ENCODE data around the gene COG5. TPM values are rescaled to one million over a fixed set of nuclear protein-coding genes. Genes with fewer than 3 reads are reported as not detected.

COG5 gene
- total and polyA plus RNA-seq, 9 of the 15 experiments (the other 6 are each of a cell fraction or from before 2014, with no cell fraction given), result 15.3 to 75.1 (median 56.4) TPM

- TF ChIP-seq ZNF316 (IDR thresholded peaks at IDR 0.05) (no peak), SAP30 (IDR thresholded peaks at IDR 0.05; ENCODE audit: borderline replicate concordance, insufficient read depth, low read depth, low read length, poor library complexity, severe bottlenecking) (no peak), ZNF75A (CRISPR knock-in tag; IDR thresholded peaks at IDR 0.05) (no peak), C11orf30 (IDR thresholded peaks at IDR 0.05; ENCODE audit: low read depth) (no peak), ILK (tag; IDR thresholded peaks at IDR 0.05; ENCODE audit: borderline replicate concordance, low read depth) (no peak), RAD51 (IDR thresholded peaks at IDR 0.05; ENCODE audit: borderline replicate concordance, low read depth) (no peak), NFRKB (IDR thresholded peaks at IDR 0.05; ENCODE audit: low read depth) (no peak), ZEB2 (IDR thresholded peaks at IDR 0.05) (no peak), NFIX (CRISPR knock-in tag; IDR thresholded peaks at IDR 0.05; ENCODE audit: low read depth) (no peak), HNRNPLL (IDR thresholded peaks at IDR 0.05; ENCODE audit: low read depth, low read length, poor library complexity, severe bottlenecking) (no peak), CBX2 (IDR thresholded peaks at IDR 0.05; ENCODE audit: insufficient read depth, low read length, poor library complexity, severe bottlenecking) (no peak), XRCC4 (IDR thresholded peaks at IDR 0.05; ENCODE audit: extremely low read depth, insufficient read depth, insufficient read length) (no peak), CTCFL (IDR thresholded peaks at IDR 0.05; ENCODE audit: borderline replicate concordance, insufficient read depth, low read depth, low read length, poor library complexity, severe bottlenecking) (no peak), PURB (CRISPR knock-in tag; IDR thresholded peaks at IDR 0.05; ENCODE audit: low read depth) (no peak), YBX1 (IDR thresholded peaks at IDR 0.05) (no peak), ZNF253 (CRISPR knock-in tag; conservative IDR thresholded peaks at IDR 0.05) (no peak), MEIS2 (IDR thresholded peaks at IDR 0.05; ENCODE audit: partially characterized antibody) (no peak), BMI1 (IDR thresholded peaks at IDR 0.05; ENCODE audit: low read length) (no peak), ZNF518B (CRISPR knock-in tag; IDR thresholded peaks at IDR 0.05) (no peak)
- TF ChIP-seq, protein P1, sequence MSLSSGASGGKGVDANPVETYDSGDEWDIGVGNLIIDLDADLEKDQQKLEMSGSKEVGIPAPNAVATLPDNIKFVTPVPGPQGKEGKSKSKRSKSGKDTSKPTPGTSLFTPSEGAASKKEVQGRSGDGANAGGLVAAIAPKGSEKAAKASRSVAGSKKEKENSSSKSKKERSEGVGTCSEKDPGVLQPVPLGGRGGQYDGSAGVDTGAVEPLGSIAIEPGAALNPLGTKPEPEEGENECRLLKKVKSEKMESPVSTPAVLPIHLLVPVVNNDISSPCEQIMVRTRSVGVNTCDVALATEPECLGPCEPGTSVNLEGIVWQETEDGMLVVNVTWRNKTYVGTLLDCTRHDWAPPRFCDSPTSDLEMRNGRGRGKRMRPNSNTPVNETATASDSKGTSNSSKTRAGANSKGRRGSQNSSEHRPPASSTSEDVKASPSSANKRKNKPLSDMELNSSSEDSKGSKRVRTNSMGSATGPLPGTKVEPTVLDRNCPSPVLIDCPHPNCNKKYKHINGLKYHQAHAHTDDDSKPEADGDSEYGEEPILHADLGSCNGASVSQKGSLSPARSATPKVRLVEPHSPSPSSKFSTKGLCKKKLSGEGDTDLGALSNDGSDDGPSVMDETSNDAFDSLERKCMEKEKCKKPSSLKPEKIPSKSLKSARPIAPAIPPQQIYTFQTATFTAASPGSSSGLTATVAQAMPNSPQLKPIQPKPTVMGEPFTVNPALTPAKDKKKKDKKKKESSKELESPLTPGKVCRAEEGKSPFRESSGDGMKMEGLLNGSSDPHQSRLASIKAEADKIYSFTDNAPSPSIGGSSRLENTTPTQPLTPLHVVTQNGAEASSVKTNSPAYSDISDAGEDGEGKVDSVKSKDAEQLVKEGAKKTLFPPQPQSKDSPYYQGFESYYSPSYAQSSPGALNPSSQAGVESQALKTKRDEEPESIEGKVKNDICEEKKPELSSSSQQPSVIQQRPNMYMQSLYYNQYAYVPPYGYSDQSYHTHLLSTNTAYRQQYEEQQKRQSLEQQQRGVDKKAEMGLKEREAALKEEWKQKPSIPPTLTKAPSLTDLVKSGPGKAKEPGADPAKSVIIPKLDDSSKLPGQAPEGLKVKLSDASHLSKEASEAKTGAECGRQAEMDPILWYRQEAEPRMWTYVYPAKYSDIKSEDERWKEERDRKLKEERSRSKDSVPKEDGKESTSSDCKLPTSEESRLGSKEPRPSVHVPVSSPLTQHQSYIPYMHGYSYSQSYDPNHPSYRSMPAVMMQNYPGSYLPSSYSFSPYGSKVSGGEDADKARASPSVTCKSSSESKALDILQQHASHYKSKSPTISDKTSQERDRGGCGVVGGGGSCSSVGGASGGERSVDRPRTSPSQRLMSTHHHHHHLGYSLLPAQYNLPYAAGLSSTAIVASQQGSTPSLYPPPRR (CRISPR knock-in tag; IDR thresholded peaks at IDR 0.05; ENCODE audit: borderline replicate concordance), result no peak
Measured at GRCh38 chr7:107309296-107309695, 254.4 kb downstream of the COG5 start (continued).
